GM19455 (cell line): Measurements from ENCODE around the gene NTN3.
"Not testable (repeated sequence)": the region's sequence is repeated elsewhere in the genome, so short reads cannot be mapped to it uniquely, and the experiment has no call there.

ENCODE experiments used
- ATAC-seq: cut with Tn5 transposase; IDR thresholded peaks from one replicate; pipeline ENCODE4 v1.9.1; 2021; ENCODE audit not compliant: unreplicated experiment

The NTN3 gene

GRCh38 chr16:2471016-2471652 lies at the start of gene NTN3:
NTN3 (plus strand) TSS chr16:2471297; CDS start chr16:2471702, 405 bp downstream.
- ATAC-seq, result no peak

- ATAC-seq, result no peak
These were observed 48.8 kb upstream of the NTN3 start for GRCh38 chr16:2422123-2422867.

- ATAC-seq, result no peak
These were observed 46.8 kb upstream of the NTN3 start for GRCh38 chr16:2424061-2425007.

GRCh38 chr16:2425008-2425518 lies 46.0 kb upstream of the NTN3 start:
- no peak for ATAC-seq

GRCh38 chr16:2425825-2426430 lies 45.2 kb upstream of the NTN3 start:
- ATAC-seq, result no peak

GRCh38 chr16:2426941-2427361 lies 44.1 kb upstream of the NTN3 start:
- no peak for ATAC-seq

- no peak for ATAC-seq
These were observed 43.6 kb upstream of the NTN3 start for GRCh38 chr16:2427526-2427925.

GRCh38 chr16:2428051-2428783 lies 42.9 kb upstream of the NTN3 start:
- peak; percentile 22 for ATAC-seq

GRCh38 chr16:2428784-2429033 lies 42.4 kb upstream of the NTN3 start:
- no peak for ATAC-seq

- ATAC-seq, result peak; percentile 82
These were observed 41.9 kb upstream of the NTN3 start, which contains the start of gene CCNF for GRCh38 chr16:2429034-2429770. CCNF (plus strand) TSS chr16:2429447; CDS start chr16:2429482, 35 bp downstream.

- ATAC-seq, result peak; percentile 9
These were observed 41.1 kb upstream of the NTN3 start for GRCh38 chr16:2429771-2430663.

- ATAC-seq, result no peak
These were observed 38.8 kb upstream of the NTN3 start for GRCh38 chr16:2432286-2432685.

GRCh38 chr16:2432801-2433505 lies 38.1 kb upstream of the NTN3 start:
- ATAC-seq, result no peak

- not testable (repeated sequence) for ATAC-seq
These were observed 35.9 kb upstream of the NTN3 start for GRCh38 chr16:2435236-2435635.

- no peak for ATAC-seq
These were observed 35.0 kb upstream of the NTN3 start for GRCh38 chr16:2436110-2436509.

GRCh38 chr16:2437032-2437790 lies 33.9 kb upstream of the NTN3 start:
- no peak for ATAC-seq

GRCh38 chr16:2438121-2438520 lies 33.0 kb upstream of the NTN3 start:
- ATAC-seq, result no peak
